Measurements from ENCODE around the gene CLEC3B. TPM values are rescaled to one million over a fixed set of nuclear protein-coding genes. Genes with fewer than 3 reads are reported as not detected.
"Not testable (repeated sequence)": the region's sequence is repeated elsewhere in the genome, so short reads cannot be mapped to it uniquely, and the experiment has no call there.

CLEC3B gene
- total RNA-seq, 1 donor from 2014 or later = 26.0 TPM

DNA sequence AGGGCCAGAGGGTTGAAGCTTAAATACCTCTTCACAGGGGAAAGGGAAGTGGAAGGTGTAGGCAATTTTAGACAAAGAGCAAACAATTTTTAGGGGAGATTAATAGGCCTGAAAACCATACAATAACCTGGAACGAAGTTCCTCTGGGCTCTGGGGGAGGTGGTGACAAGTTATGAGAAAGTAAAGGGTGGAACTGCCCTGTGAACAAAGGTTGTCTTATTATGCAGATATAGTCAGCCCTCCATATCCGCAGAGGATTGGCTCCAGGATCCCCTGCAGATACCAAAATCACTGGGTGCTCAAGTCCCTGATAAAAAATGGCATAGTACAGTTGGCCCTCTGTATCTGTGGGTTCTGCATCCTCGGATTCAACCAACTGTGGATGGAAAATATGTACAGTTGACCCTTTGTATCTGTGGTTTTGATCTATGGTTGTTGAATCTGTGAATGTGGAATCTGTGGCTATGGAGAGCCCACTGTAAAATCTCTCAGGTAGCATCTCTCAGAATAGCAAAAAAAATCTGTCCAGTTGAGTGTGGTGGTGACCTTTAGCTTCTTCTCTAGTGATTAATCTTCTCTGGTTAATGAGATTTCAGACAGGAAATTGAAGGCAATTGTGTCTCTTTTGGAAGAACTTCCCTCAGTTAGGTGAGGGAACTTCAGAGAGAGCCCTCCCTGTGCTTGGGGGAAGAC lies 40.2 kb downstream of the CLEC3B start:
- DNase-seq = no peak

DNA sequence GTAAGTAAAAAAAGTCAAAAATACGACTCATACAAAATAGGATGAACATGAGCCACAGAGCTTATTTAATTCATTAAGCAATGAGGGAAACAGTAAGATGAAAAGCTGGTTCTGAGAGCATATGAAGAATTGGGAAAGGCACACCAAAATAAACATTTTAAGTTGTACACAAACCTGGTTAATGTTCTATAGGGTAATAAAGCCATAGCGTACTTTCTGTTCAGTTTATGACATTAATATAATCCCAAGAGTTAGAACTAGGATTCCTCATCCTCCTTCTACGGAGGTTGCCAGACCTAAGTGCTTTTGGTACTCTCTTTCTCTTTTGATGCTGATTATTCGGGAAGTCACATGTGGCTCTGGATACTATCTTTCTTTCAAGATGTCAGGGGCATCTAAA lies 41.4 kb downstream of the CLEC3B start:
- no peak for DNase-seq

DNA sequence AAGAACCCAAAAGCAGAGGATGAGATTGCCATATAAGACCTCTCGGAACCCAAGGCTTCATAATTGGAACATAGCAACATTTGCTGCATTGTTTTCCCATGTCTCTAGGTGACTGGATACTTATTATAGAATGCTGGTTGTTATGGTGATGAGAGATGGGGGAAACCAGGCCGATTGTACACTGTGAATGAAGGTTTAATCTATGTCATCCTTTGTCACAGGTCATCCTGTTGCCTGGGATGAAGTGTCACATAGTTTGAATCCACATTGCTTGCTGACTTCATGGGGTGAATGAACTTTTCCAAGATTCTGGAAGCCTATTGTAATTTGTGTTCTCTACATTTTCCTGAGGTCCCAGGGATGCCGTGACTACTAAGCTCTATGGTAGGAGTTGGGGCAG lies 41.8 kb downstream of the CLEC3B start:
- DNase-seq = no peak

DNA sequence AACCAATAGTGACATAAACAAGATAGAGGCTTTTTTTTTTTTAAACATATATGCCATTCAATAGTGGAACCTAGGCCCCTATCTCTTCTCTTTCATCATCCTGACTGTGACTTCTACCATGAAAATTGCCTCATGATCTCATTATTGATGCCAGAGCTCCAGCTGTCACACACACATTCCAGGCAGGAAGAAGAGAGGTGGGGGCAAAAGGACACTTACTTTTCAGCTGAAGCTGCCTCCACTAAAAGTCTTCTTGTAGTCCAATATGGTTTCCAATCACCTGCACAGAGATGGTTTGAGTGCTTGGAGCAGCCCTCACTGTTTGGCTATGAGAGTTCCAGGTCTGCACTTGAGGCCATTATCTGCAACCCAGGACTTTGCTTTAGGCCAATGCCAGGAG lies 45.0 kb downstream of the CLEC3B start:
- no peak for DNase-seq

DNA sequence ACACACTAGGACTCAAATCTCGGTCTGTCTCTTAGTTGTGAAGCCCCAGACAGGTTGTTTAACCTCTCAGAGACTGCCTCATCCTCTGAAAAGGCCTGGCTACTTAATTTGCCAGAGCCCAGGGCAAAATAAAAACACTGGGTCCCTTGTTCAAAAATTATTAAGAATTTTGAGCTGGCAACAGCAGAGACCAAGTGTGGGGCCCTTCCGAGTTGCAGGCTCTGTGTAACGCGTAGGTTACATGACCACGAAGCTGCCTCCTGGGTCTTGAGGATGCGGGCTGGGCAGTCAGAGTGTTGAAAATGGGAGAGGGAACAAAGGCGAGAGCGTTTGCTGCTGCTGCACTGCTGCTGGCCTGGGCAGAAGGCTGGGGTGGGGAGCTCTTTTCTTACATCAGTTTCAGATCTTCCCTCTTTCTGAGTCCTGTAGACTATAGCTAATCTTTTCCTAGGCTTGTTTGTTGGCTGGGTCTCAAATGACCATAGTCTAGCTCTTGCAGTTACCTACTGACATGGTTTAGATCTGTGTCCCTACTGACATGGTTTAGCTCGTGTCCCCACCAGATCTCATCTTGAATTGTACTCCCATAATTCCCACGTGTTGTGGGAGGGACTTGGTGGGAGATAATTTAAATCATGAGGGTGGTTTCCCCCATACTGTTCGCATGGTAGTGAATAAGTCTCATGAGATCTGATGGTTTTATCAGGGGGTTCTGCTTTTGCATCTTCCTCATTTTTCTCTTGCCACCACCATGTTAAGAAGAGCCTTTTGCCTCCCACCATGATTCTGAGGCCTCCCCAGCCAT lies 49.9 kb downstream of the CLEC3B start:
- DNase-seq = no peak

DNA sequence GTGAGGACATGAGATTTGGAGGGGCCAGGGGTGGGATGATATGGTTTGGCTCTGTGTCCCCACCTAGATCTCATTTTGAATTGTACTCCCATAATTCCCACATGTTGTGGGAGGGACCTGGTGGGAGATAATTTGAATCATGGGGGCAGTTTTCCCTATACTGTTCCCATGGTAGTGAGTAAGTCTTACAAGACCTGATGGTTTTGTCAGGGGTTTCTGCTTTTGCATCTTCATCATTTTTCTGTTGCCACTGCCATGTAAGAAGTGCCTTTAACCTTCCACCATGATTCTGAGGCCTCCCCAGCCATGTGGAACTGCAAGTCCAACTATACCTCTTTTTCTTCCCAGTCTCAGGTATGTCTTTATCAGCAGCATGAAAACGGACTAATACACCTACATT lies 52.2 kb downstream of the CLEC3B start:
- not testable (repeated sequence) for DNase-seq

DNA sequence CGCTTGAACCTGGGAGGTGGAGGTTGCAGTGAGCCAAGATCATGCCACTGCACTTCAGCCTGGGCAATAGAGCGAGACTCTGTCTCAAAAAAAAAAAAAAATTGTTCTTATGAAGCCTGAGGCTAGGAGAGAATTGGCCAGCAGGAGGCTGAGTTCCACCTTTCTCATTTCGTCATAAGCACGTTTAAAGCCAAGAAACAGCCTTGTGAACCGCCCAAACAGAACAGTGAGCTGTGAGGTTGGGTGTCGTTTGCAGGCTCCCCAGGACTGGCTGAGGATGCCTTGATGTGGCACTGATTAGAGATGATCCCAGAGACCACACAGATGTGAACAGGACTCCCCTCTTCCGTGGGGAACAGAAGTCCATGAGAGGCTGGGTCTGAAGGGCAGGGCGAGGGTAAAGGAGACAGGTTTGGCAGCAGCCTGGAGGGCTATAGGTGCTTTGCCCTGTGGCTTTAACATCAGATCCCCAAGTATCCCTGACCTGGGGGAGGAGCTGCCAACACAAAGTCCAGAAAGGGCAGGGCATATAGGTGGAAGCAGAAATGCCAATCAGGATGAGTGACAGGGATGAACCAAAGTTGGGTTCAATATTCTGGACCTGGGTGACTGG lies 52.9 kb downstream of the CLEC3B start:
- DNase-seq = no peak

DNA sequence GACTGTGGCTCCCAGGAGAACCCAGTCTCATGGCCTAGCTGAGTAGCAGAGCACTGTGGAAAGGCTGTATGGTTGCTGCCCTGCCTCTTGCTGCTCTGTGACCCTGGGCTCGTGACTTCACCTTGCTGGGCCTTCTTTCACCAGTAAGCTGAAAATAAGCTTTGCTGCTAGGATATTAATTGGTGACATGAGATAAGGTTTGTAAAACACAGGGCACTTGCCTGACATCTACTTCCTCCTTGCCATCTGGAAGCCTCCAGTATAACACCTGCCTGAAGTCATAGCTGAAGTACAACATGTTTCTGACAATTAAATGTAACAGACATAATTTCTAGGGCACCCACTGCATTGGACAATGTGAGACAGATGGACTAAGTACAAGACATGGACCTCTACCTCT lies 53.6 kb downstream of the CLEC3B start:
- DNase-seq = no peak

DNA sequence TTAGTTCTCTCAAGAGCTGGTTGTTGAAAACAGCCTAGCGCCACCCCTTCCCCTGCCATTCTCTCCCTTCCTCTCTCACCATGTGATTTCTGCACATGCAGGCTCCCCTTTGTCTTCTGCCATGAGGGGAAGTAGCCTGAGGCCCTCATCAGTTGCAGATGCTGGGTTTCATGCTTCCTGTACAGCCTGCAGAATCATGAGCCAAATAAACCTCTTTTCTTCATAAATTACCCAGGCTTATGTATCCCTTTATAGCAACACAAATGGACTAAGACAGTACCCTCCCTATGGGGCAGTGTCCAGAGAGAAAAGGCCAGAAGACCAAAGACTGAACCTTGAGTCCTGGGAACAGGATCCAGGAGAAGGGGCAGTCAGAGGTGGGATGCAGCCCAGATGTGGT lies 54.7 kb downstream of the CLEC3B start:
- no peak for DNase-seq

DNA sequence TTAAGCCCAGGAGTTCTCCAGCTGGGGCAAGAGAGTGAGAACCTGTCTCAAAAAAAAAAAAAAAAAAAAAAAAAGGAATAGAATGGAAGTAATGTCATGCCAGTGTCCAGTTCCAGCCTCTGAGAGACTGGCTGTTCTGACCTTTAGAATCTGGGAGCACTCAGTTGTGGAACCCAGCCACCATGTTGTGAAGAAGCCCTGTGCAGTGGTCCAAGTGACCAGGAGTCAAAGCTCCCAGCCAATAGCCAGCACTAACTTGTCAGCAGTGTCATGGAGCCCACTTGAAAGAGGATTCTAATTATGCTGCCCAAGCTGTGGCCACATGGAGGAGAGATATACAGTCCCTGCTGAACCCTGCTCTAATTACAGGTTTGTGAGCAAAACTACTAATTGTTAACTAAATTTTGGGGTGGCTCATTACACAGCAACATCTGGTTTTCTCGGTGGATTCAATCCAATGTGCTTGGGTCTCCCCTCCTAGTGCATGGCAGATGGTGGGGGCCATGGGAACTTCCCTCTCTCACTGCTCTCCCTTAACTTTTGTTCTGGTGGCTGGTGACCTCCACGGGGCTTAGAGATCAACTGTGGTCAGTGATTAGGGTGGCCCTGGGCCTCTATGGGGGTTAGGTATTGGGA lies 55.5 kb downstream of the CLEC3B start:
- no peak for DNase-seq

DNA sequence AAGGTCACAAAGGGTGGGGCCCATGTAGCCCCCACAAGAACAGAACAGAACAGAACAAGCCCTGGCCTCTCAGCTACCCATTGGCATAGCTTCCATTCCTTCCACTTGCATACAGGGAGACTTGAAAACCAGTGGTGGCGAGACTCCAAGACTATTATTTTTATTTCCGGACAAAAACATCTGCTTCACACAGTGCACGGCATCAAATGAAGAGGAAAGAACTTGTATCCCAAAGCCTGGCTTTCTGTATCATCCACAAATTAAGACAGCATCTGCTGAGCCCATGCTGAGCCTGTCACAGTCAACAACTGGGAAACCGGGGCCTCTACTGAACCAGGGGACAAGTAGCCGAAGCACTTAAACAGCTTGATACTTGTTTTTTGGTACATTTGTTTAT lies 56.0 kb downstream of the CLEC3B start:
- no peak for DNase-seq

DNA sequence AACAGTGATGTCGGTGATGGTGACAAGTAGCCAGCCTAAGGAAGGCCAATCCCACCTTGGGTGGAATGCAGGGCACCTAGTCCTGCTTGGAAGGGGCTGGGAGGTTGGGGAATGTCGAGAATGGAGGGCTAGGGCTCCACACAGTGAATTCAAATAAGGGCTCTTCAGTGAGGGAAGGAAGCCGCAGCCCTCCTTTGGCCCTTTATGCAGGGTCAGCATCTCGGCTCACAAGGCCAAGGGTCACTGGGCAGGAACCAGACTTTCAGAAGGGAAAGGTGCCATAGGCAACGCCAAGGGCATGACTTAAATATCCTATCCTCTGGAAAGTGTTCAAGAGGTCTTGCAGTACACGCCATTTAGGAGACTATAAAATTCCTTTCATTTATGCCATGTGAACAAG lies 56.9 kb downstream of the CLEC3B start:
- DNase-seq = no peak

DNA sequence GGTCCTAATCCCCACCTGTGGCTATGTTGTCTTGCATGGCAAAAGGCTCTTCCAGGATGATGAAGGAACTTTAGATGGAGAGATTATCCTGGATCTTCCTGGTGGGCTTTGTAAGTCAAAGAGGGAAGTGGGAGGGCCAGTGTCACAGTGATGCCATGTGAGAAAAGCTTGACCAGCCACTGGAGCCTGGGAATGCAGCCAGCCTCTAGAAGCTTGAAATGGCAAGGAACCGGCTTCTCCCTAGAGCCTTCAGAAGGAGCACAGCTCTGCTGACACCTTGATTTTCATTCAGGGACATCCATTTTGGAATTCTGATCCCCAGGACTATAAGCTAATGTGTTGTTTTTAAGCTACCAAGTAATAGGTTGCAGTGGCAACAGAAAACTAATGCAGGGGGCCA lies 58.3 kb downstream of the CLEC3B start:
- DNase-seq = no peak

DNA sequence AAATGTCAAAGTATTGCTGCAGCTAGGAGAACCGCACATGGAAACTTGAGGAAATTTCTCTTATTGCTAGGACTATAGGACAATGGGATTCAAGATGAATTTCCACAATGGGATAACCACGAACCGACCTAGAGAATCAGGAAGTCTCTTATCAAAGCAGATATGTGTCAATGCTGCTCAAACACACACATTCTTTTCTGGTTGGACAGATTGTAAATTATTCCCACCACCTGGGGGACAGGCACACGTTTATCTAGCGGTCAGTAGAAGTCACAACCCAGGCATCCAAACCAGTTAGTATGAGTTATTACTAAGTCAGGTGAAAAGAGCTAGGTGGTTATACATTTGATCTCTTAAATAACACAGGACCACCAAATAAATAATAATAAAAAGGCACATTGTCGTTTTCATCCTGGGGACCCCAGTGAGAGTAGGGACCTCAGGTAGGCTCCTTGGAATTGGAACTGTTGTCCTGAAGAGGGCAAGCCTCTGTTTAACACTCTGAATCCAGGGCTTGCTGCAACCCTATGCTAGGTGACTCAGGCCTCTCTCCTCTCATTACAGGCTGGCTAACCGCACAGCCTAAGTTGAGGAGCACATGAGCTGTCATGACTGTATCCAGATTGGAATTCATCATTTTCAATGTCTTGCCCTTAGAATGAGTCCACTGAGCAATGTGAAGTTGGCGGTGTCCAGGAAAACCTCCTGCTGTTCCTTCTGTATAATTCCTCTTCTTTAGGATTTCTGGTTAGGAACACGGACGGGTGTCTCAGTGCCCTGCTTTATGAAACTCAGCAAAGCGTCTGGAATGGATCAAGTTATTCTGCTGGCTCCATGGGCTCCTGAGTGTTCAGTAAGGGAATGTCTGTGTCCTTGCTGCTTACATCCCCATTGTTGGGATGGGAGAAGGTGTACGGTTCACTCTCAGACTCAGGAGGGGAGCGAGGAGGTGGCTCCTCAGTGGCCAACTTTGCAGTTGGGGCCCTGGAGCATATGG lies 59.0 kb downstream of the CLEC3B start:
- DNase-seq = no peak

Small RNA genes within 50 kb of the gene (small RNA-seq; reads per million reads assigned to genes)
- gene RNU5B-3P = 0.12 reads per million

Other genes with a start within 250 kb of the CLEC3B start
- 6.9 TPM for gene TMEM42, start 164.4 kb upstream of the CLEC3B start, total RNA-seq
- not detected for gene TGM4, start 151.7 kb upstream of the CLEC3B start, total RNA-seq
- gene ZDHHC3, start 50.1 kb upstream of the CLEC3B start, total RNA-seq = 41.8 TPM
- 24.2 TPM for gene EXOSC7, start 50.1 kb upstream of the CLEC3B start, total RNA-seq
- gene CDCP1, start 120.1 kb downstream of the CLEC3B start, total RNA-seq = 0.62 TPM
- gene TMEM158, start 200.0 kb downstream of the CLEC3B start, total RNA-seq = 23.4 TPM

Data from occipital lobe (tissue), 3 donors.